ENCODE measurements around the gene EPM2A.

EPM2A gene

GRCh38 chr6:145690969-145691368, 44.4 kb downstream of the EPM2A start:
- H3K27ac ChIP-seq (ENCODE audit: low read depth, low read length), result no peak overlapping the region
- H3K27me3 ChIP-seq (ENCODE audit: control insufficient read depth in 5 of 5, insufficient read depth in 4 of 5, low read length in 5 of 5), result no peaks in the 10 kb centered on the region
- no peak overlapping the region for H3K4me3 ChIP-seq (ENCODE audit: low read depth in 1 of 5, low read length in 5 of 5)
- no peak overlapping the region for H3K9ac ChIP-seq (ENCODE audit: low read length in 5 of 5)
- H3K36me3 ChIP-seq (ENCODE audit: control insufficient read depth in 5 of 5, insufficient read depth in 5 of 5, low read length in 5 of 5), result peaks cover 0 to 2% (median under 1%) of the 10 kb centered on the region in 5 donors
- H3K4me1 ChIP-seq (ENCODE audit: control insufficient read depth in 5 of 5, insufficient read depth in 5 of 5, low read length in 5 of 5), result no peaks in the 10 kb centered on the region
- no peaks in the 10 kb centered on the region for H3K9me3 ChIP-seq (ENCODE audit: control insufficient read depth in 5 of 5, low read length in 5 of 5)

GRCh38 chr6:145689529-145689928, 45.8 kb downstream of the EPM2A start:
- Histone ChIP-seq H3K9me3 (ENCODE audit: control insufficient read depth in 5 of 5, low read length in 5 of 5) (no peaks in the 10 kb centered on the region), H3K4me1 (ENCODE audit: control insufficient read depth in 5 of 5, insufficient read depth in 5 of 5, low read length in 5 of 5) (no peaks in the 10 kb centered on the region), H3K36me3 (ENCODE audit: control insufficient read depth in 5 of 5, insufficient read depth in 5 of 5, low read length in 5 of 5) (peaks cover 0 to 16% (median 8%) of the 10 kb centered on the region in 5 donors), H3K27me3 (ENCODE audit: control insufficient read depth in 5 of 5, insufficient read depth in 4 of 5, low read length in 5 of 5) (no peaks in the 10 kb centered on the region), H3K4me3 (ENCODE audit: low read depth in 1 of 5, low read length in 5 of 5) (no peak overlapping the region), H3K9ac (ENCODE audit: low read length in 5 of 5) (no peak overlapping the region), H3K27ac (ENCODE audit: low read depth, low read length) (no peak overlapping the region)

- H3K36me3 ChIP-seq (ENCODE audit: control insufficient read depth in 5 of 5, insufficient read depth in 5 of 5, low read length in 5 of 5), result peaks cover 2 to 17% (median 8%) of the 10 kb centered on the region in 5 donors
- no peak overlapping the region for H3K27ac ChIP-seq (ENCODE audit: low read depth, low read length)
- no peaks in the 10 kb centered on the region for H3K27me3 ChIP-seq (ENCODE audit: control insufficient read depth in 5 of 5, insufficient read depth in 4 of 5, low read length in 5 of 5)
- no peak overlapping the region for H3K4me3 ChIP-seq (ENCODE audit: low read depth in 1 of 5, low read length in 5 of 5)
- no peaks in the 10 kb centered on the region for H3K4me1 ChIP-seq (ENCODE audit: control insufficient read depth in 5 of 5, insufficient read depth in 5 of 5, low read length in 5 of 5)
- no peak overlapping the region for H3K9ac ChIP-seq (ENCODE audit: low read length in 5 of 5)
- H3K9me3 ChIP-seq (ENCODE audit: control insufficient read depth in 5 of 5, low read length in 5 of 5), result no peaks in the 10 kb centered on the region
Measured at GRCh38 chr6:145688493-145688905, 46.8 kb downstream of the EPM2A start.

GRCh38 chr6:145685932-145686331, 49.4 kb downstream of the EPM2A start:
- H3K9me3 ChIP-seq (ENCODE audit: control insufficient read depth in 5 of 5, low read length in 5 of 5), result no peaks in the 10 kb centered on the region
- peaks cover 3 to 31% (median 16%) of the 10 kb centered on the region in 5 donors for H3K36me3 ChIP-seq (ENCODE audit: control insufficient read depth in 5 of 5, insufficient read depth in 5 of 5, low read length in 5 of 5)
- H3K27me3 ChIP-seq (ENCODE audit: control insufficient read depth in 5 of 5, insufficient read depth in 4 of 5, low read length in 5 of 5), result no peaks in the 10 kb centered on the region
- H3K27ac ChIP-seq (ENCODE audit: low read depth, low read length), result no peak overlapping the region
- H3K9ac ChIP-seq (ENCODE audit: low read length in 5 of 5), result no peak overlapping the region
- no peak overlapping the region for H3K4me3 ChIP-seq (ENCODE audit: low read depth in 1 of 5, low read length in 5 of 5)
- no peaks in the 10 kb centered on the region for H3K4me1 ChIP-seq (ENCODE audit: control insufficient read depth in 5 of 5, insufficient read depth in 5 of 5, low read length in 5 of 5)

GRCh38 chr6:145681965-145682364, 53.4 kb downstream of the EPM2A start:
- H3K27me3 ChIP-seq (ENCODE audit: control insufficient read depth in 5 of 5, insufficient read depth in 4 of 5, low read length in 5 of 5), result no peaks in the 10 kb centered on the region
- H3K9me3 ChIP-seq (ENCODE audit: control insufficient read depth in 5 of 5, low read length in 5 of 5), result peaks cover 0 to 4% (median 0%) of the 10 kb centered on the region in 5 donors
- H3K4me3 ChIP-seq (ENCODE audit: low read depth in 1 of 5, low read length in 5 of 5), result no peak overlapping the region
- no peaks in the 10 kb centered on the region for H3K4me1 ChIP-seq (ENCODE audit: control insufficient read depth in 5 of 5, insufficient read depth in 5 of 5, low read length in 5 of 5)
- no peak overlapping the region for H3K27ac ChIP-seq (ENCODE audit: low read depth, low read length)
- peaks cover 3 to 35% (median 14%) of the 10 kb centered on the region in 5 donors for H3K36me3 ChIP-seq (ENCODE audit: control insufficient read depth in 5 of 5, insufficient read depth in 5 of 5, low read length in 5 of 5)
- H3K9ac ChIP-seq (ENCODE audit: low read length in 5 of 5), result no peak overlapping the region

GRCh38 chr6:145673504-145673903, 61.8 kb downstream of the EPM2A start:
- Histone ChIP-seq H3K9me3 (ENCODE audit: control insufficient read depth in 5 of 5, low read length in 5 of 5) (peaks cover 0 to 4% (median 0%) of the 10 kb centered on the region in 5 donors), H3K4me1 (ENCODE audit: control insufficient read depth in 5 of 5, insufficient read depth in 5 of 5, low read length in 5 of 5) (no peaks in the 10 kb centered on the region), H3K9ac (ENCODE audit: low read length in 5 of 5) (no peak overlapping the region), H3K27me3 (ENCODE audit: control insufficient read depth in 5 of 5, insufficient read depth in 4 of 5, low read length in 5 of 5) (no peaks in the 10 kb centered on the region), H3K4me3 (ENCODE audit: low read depth in 1 of 5, low read length in 5 of 5) (no peak overlapping the region), H3K27ac (ENCODE audit: low read depth, low read length) (no peak overlapping the region), H3K36me3 (ENCODE audit: control insufficient read depth in 5 of 5, insufficient read depth in 5 of 5, low read length in 5 of 5) (peaks cover 0 to 13% (median 7%) of the 10 kb centered on the region in 5 donors)

GRCh38 chr6:145670311-145670710, 65.0 kb downstream of the EPM2A start:
- no peak overlapping the region for H3K27ac ChIP-seq (ENCODE audit: low read depth, low read length)
- H3K4me1 ChIP-seq (ENCODE audit: control insufficient read depth in 5 of 5, insufficient read depth in 5 of 5, low read length in 5 of 5), result no peaks in the 10 kb centered on the region
- H3K9me3 ChIP-seq (ENCODE audit: control insufficient read depth in 5 of 5, low read length in 5 of 5), result no peaks in the 10 kb centered on the region
- H3K36me3 ChIP-seq (ENCODE audit: control insufficient read depth in 5 of 5, insufficient read depth in 5 of 5, low read length in 5 of 5), result peaks cover 0 to 15% (median 7%) of the 10 kb centered on the region in 5 donors
- H3K4me3 ChIP-seq (ENCODE audit: low read depth in 1 of 5, low read length in 5 of 5), result no peak overlapping the region
- H3K9ac ChIP-seq (ENCODE audit: low read length in 5 of 5), result no peak overlapping the region
- H3K27me3 ChIP-seq (ENCODE audit: control insufficient read depth in 5 of 5, insufficient read depth in 4 of 5, low read length in 5 of 5), result no peaks in the 10 kb centered on the region

GRCh38 chr6:145669627-145670034, 65.7 kb downstream of the EPM2A start:
- Histone ChIP-seq H3K27ac (ENCODE audit: low read depth, low read length) (no peak overlapping the region), H3K27me3 (ENCODE audit: control insufficient read depth in 5 of 5, insufficient read depth in 4 of 5, low read length in 5 of 5) (no peaks in the 10 kb centered on the region), H3K4me1 (ENCODE audit: control insufficient read depth in 5 of 5, insufficient read depth in 5 of 5, low read length in 5 of 5) (no peaks in the 10 kb centered on the region), H3K9me3 (ENCODE audit: control insufficient read depth in 5 of 5, low read length in 5 of 5) (no peaks in the 10 kb centered on the region), H3K4me3 (ENCODE audit: low read depth in 1 of 5, low read length in 5 of 5) (no peak overlapping the region), H3K36me3 (ENCODE audit: control insufficient read depth in 5 of 5, insufficient read depth in 5 of 5, low read length in 5 of 5) (peaks cover 0 to 15% (median 7%) of the 10 kb centered on the region in 5 donors), H3K9ac (ENCODE audit: low read length in 5 of 5) (no peak overlapping the region)

- Histone ChIP-seq H3K27me3 (ENCODE audit: control insufficient read depth in 5 of 5, insufficient read depth in 4 of 5, low read length in 5 of 5) (no peaks in the 10 kb centered on the region), H3K4me1 (ENCODE audit: control insufficient read depth in 5 of 5, insufficient read depth in 5 of 5, low read length in 5 of 5) (no peaks in the 10 kb centered on the region), H3K27ac (ENCODE audit: low read depth, low read length) (no peak overlapping the region), H3K9me3 (ENCODE audit: control insufficient read depth in 5 of 5, low read length in 5 of 5) (no peaks in the 10 kb centered on the region), H3K4me3 (ENCODE audit: low read depth in 1 of 5, low read length in 5 of 5) (no peak overlapping the region), H3K36me3 (ENCODE audit: control insufficient read depth in 5 of 5, insufficient read depth in 5 of 5, low read length in 5 of 5) (peaks cover 0 to 15% (median 7%) of the 10 kb centered on the region in 5 donors), H3K9ac (ENCODE audit: low read length in 5 of 5) (no peak overlapping the region)
Measured at GRCh38 chr6:145668844-145669243, 66.5 kb downstream of the EPM2A start.

GRCh38 chr6:145660676-145661075, 74.6 kb downstream of the EPM2A start:
- Histone ChIP-seq H3K36me3 (ENCODE audit: control insufficient read depth in 5 of 5, insufficient read depth in 5 of 5, low read length in 5 of 5) (no peaks in the 10 kb centered on the region), H3K9ac (ENCODE audit: low read length in 5 of 5) (no peak overlapping the region), H3K4me1 (ENCODE audit: control insufficient read depth in 5 of 5, insufficient read depth in 5 of 5, low read length in 5 of 5) (no peaks in the 10 kb centered on the region), H3K9me3 (ENCODE audit: control insufficient read depth in 5 of 5, low read length in 5 of 5) (no peaks in the 10 kb centered on the region), H3K27ac (ENCODE audit: low read depth, low read length) (no peak overlapping the region), H3K4me3 (ENCODE audit: low read depth in 1 of 5, low read length in 5 of 5) (no peak overlapping the region), H3K27me3 (ENCODE audit: control insufficient read depth in 5 of 5, insufficient read depth in 4 of 5, low read length in 5 of 5) (no peaks in the 10 kb centered on the region)

GRCh38 chr6:145656128-145656527, 79.2 kb downstream of the EPM2A start:
- Histone ChIP-seq H3K27ac (ENCODE audit: low read depth, low read length) (no peak overlapping the region), H3K9me3 (ENCODE audit: control insufficient read depth in 5 of 5, low read length in 5 of 5) (no peaks in the 10 kb centered on the region), H3K4me1 (ENCODE audit: control insufficient read depth in 5 of 5, insufficient read depth in 5 of 5, low read length in 5 of 5) (no peaks in the 10 kb centered on the region), H3K4me3 (ENCODE audit: low read depth in 1 of 5, low read length in 5 of 5) (no peak overlapping the region), H3K9ac (ENCODE audit: low read length in 5 of 5) (no peak overlapping the region), H3K36me3 (ENCODE audit: control insufficient read depth in 5 of 5, insufficient read depth in 5 of 5, low read length in 5 of 5) (no peaks in the 10 kb centered on the region), H3K27me3 (ENCODE audit: control insufficient read depth in 5 of 5, insufficient read depth in 4 of 5, low read length in 5 of 5) (no peaks in the 10 kb centered on the region)

All from subcutaneous abdominal adipose tissue (tissue), 5 donors.